Left ventricle myocardium inferior (tissue), 1 donor: ENCODE measurements around the gene LAMB4. TPM values are rescaled to one million over a fixed set of nuclear protein-coding genes. Genes with fewer than 3 reads are reported as not detected.

Source experiments
- DNase-seq: peaks from one replicate; pipeline ENCODE4 v3.0.0-alpha.2; 2020
- H3K27ac ChIP-seq: fragments of 200-600 bp; replicated peaks from 2 replicates; pipeline ENCODE4 v1.8.0; 2021
- H3K27me3 ChIP-seq: fragments of 200-600 bp; 2 replicates; pipeline ENCODE4 v1.8.0; 2021; ENCODE audit warnings: low read depth
- H3K36me3 ChIP-seq: fragments of 200-600 bp; 2 replicates; pipeline ENCODE4 v1.8.0; 2021
- H3K4me1 ChIP-seq: fragments of 200-600 bp; 2 replicates; pipeline ENCODE4 v1.8.0; 2021
- H3K4me3 ChIP-seq: fragments of 200-600 bp; 2 replicates; pipeline ENCODE4 v1.8.0; 2021; ENCODE audit warnings: mild to moderate bottlenecking, moderate library complexity
- H3K9me3 ChIP-seq: fragments of 200-600 bp; replicated peaks from 2 replicates; pipeline ENCODE4 v1.8.0; 2021
- CTCF ChIP-seq: fragments of 200-600 bp; IDR thresholded peaks from 2 replicates; pipeline ENCODE4 v1.8.0; 2021; ENCODE audit warnings: antibody characterized with exemption, mild to moderate bottlenecking, borderline replicate concordance
- intact Hi-C: fragments of 100-400 bp; cut with micrococcal nuclease; formaldehyde crosslinking; loops from one replicate; pipeline ENCODE4 v1.11.0; 2022
- total RNA-seq: library from RNA; stranded (reverse); fragmentation: NEBNext Ultra II Directional; extraction: Animal tissue kit (Norgen Biotek cat#: 25700); gene quantifications from one replicate; pipeline ENCODE4 v1.2.1, GENCODE V29; 2021
- donor health status: DM: no; HTN: yes; CAD: no; lungs with severe emphysema.

LAMB4 gene
- total RNA-seq, 1 donor from 2014 or later = 0.33 TPM

- no peak for TF ChIP-seq CTCF
- H3K27me3 ChIP-seq = no peaks in the 10 kb centered on the region
- intact Hi-C loops = no loop called here
- H3K4me1 ChIP-seq = peaks cover 14% of the 10 kb centered on the region
- no peak for DNase-seq
- peaks cover under 1% of the 10 kb centered on the region for H3K9me3 ChIP-seq
- no peak overlapping the region for H3K27ac ChIP-seq
- no peak overlapping the region for H3K4me3 ChIP-seq
- H3K36me3 ChIP-seq = no peaks in the 10 kb centered on the region
Measured at GRCh38 chr7:108076156-108076555, 54.0 kb downstream of the LAMB4 start.

- Histone ChIP-seq H3K27ac (no peak overlapping the region), H3K9me3 (no peaks in the 10 kb centered on the region), H3K27me3 (no peaks in the 10 kb centered on the region), H3K4me1 (no peaks in the 10 kb centered on the region), H3K36me3 (no peaks in the 10 kb centered on the region), H3K4me3 (no peak overlapping the region)
- TF ChIP-seq CTCF = no peak
- intact Hi-C loops = no loop called here
- DNase-seq = no peak
Measured at GRCh38 chr7:108073305-108074070, 56.7 kb downstream of the LAMB4 start.

- Histone ChIP-seq H3K27me3 (no peaks in the 10 kb centered on the region), H3K4me3 (no peak overlapping the region), H3K9me3 (no peaks in the 10 kb centered on the region), H3K4me1 (no peaks in the 10 kb centered on the region), H3K27ac (no peak overlapping the region), H3K36me3 (no peaks in the 10 kb centered on the region)
- intact Hi-C loops = no loop called here
- no peak for DNase-seq
- TF ChIP-seq CTCF = no peak
Measured at GRCh38 chr7:108072739-108073138, 57.4 kb downstream of the LAMB4 start.

DNA sequence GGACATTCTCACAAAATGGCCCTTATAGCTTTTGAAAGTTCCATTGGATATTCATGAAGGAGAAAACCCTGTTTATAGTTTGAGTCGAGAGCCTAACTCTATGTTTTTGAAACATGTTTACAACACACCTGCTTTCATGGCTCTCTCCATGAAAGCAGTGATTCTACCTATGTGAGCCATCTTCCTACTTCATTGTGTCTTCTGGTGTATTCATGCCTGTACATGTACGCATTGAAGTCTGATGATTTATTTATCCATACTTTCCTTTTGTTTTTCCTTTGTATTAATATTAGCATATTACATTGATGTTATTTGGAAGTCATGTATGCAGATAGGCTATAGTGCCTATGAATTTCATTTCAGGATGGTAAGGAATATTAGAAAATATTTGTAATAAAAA, 58.0 kb downstream of the LAMB4 start:
- H3K4me1 ChIP-seq = no peaks in the 10 kb centered on the region
- H3K4me3 ChIP-seq = no peak overlapping the region
- intact Hi-C loops = no loop called here
- no peak for TF ChIP-seq CTCF
- H3K27ac ChIP-seq = no peak overlapping the region
- H3K9me3 ChIP-seq = no peaks in the 10 kb centered on the region
- DNase-seq = no peak
- no peaks in the 10 kb centered on the region for H3K36me3 ChIP-seq
- H3K27me3 ChIP-seq = no peaks in the 10 kb centered on the region

DNA sequence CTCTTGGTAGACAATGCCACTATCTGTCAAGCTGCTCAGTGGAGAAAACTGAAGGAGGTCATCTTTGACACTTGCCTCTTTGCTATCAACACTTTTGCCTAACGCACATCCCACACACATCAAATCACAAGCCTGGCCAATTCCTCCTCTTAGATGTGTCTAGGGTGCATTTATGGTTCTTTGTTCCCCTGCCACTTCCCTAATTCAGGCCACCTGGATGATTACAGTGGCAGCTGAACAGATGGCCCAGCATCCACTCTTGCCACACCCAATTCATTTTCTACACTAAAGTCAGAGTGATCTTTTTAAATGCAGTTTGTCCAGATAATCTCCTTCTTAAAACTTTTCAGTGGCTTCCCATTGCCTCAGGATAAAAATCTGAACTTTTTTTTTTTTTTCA, 58.6 kb downstream of the LAMB4 start:
- TF ChIP-seq CTCF = no peak
- Histone ChIP-seq H3K36me3 (no peaks in the 10 kb centered on the region), H3K4me1 (no peaks in the 10 kb centered on the region), H3K4me3 (no peak overlapping the region), H3K27me3 (no peaks in the 10 kb centered on the region), H3K27ac (no peak overlapping the region), H3K9me3 (no peaks in the 10 kb centered on the region)
- DNase-seq = no peak
- intact Hi-C loops = no loop called here
